GM12865 (cell line): ENCODE measurements around the gene ZHX3.

Source experiments
- DNase-seq: peaks from one replicate; pipeline ENCODE4 v3.0.0; 2010; ENCODE audit warnings: low read depth
- H3K4me3 ChIP-seq: 2 replicates; pipeline ENCODE4 v1.5.1; 2011; ENCODE audit warnings: mild to moderate bottlenecking, low read depth, low read length, control low read depth
- TF ChIP-seq, protein P1 (sequence below): IDR thresholded peaks from 2 replicates; pipeline ENCODE4 v1.5.1; 2011; ENCODE audit warnings: low read length, control low read depth, low read depth, inconsistent platforms; ENCODE audit not compliant: insufficient read depth; ENCODE audit errors: missing control alignments

ZHX3 gene

DNA sequence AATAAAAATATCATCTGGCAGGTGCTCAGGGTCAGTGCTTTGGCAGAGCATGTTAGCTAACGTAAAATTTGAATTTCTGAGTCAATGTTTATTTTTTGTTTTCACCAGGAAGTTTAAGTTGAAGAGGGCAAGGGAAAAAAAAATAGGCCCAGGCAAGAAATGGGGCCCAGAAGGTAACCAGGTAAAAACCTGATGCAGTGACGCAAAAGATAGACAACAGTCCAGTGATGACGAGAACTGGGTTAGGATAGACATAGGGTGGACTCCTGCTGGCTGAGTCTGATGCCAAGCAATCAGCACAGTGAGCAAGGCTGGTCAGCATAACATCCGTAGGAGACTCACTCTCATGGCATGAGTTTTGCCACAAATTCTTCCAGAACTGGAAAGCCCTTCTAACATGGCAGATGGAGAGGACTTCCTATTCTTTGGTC is 42.2 kb downstream of the ZHX3 start:
- DNase-seq: no peak
- TF ChIP-seq, protein P1, sequence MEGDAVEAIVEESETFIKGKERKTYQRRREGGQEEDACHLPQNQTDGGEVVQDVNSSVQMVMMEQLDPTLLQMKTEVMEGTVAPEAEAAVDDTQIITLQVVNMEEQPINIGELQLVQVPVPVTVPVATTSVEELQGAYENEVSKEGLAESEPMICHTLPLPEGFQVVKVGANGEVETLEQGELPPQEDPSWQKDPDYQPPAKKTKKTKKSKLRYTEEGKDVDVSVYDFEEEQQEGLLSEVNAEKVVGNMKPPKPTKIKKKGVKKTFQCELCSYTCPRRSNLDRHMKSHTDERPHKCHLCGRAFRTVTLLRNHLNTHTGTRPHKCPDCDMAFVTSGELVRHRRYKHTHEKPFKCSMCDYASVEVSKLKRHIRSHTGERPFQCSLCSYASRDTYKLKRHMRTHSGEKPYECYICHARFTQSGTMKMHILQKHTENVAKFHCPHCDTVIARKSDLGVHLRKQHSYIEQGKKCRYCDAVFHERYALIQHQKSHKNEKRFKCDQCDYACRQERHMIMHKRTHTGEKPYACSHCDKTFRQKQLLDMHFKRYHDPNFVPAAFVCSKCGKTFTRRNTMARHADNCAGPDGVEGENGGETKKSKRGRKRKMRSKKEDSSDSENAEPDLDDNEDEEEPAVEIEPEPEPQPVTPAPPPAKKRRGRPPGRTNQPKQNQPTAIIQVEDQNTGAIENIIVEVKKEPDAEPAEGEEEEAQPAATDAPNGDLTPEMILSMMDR: no peak
- H3K4me3 ChIP-seq: no peak overlapping the region

DNA sequence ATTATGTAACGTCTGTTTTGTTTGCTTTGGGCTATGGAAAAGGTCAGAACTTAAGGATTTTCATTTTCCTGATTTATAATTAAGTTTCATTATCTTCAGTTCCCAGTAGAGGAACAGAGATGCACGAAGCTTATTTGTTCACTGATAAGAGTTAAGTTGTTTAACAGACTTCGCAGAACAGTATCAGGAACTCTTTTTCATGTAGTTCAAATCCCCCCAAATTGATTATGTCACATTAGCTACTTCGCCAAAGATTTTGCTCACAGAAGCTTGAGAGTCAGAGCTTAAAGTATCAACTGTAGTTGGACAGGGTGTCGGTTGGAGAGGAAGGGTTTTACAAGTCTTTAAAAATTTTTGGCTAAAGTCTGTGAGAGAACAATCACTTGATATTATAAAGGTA is 43.4 kb downstream of the ZHX3 start:
- no peak overlapping the region for H3K4me3 ChIP-seq
- TF ChIP-seq, protein P1: no peak
- DNase-seq: no peak

DNA sequence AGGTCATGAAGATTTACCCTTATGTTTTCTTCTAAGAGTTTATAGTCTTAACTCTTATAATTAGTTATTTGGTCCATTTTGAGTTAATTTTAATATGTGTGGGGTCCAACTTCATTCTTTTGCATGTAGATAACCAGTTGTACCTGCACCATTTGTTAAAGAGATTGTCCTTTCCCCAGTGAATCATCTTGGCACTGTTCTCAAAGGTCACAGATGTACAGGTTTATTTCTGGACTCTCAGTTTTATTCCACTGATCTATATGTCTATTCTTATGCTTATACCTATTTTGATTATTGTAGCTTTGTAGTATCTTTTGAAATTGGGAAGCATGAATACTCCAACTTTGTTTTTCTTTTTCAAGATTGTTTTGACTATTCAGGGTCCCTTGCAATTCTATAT is 44.1 kb downstream of the ZHX3 start:
- TF ChIP-seq, protein P1: no peak
- H3K4me3 ChIP-seq: no peak overlapping the region
- DNase-seq: no peak

DNA sequence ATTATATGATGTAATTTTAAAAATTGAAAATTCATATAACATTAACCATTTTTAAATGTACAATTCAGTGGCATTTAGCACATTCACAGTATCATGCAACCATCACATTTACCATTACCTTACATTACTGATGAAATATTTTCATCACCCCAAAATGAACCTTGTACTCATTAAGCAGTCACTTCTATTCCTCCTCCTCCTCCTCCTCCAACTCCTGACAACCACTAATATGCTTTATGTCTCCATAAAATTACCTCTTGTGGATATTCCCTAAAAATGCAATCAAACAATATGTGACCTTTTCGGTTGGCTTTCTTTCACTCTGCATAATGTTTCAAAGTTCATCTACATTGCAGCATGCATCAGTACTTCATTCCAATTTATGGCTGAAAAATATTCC is 45.2 kb downstream of the ZHX3 start:
- TF ChIP-seq, protein P1: no peak
- DNase-seq: no peak
- H3K4me3 ChIP-seq: no peak overlapping the region

DNA sequence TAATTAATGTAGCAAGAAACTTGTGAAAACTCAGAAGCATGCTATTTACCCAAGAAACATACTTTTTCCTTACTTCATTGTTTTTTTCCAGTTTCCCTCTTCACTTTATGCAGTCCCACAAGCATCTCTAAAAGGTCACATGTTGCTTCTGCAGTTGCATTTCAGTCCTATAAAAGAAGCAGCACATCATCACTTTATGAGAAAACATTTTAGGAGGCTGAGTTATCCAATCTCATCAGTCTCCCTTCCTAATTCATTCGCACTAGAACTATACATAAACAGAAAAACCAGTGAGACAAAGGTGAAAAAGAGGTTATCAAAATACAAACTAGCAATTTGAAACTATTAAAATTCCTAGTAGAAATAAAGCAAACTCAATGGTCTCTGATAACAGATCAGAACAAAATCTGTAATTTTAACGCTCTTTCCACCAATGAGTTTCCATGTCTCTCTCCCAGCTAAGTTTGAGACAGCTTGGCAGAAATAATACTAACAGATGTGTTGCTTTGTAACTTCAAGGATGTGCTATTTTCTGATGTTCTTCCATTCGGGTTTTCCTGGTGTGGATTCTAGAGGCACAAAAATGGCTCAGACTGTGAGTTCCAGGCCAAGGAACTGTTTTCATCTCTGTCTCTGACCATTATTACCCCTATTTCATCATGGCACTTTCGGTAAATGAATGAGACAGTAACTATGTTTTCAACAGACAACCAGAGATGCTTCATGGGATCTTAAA is 48.4 kb downstream of the ZHX3 start:
- no peak for DNase-seq
- no peak overlapping the region for H3K4me3 ChIP-seq

DNA sequence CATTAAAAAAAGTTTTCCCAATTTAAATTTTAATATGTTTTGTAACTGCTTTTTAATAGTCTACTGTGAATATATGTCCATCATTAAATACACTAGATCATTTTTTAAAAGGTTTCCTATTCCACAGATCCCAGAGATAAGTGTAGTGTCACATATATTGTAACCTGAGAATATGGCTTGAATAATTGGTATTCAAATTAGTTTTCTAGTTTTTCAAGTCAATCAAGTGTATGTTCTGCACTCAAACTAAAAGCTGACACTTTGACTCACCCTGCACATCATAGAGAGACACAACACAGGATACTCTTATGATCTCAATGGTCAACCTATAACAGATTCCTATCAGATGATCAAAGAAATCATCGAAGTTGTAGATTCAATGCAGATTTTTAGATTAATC is 49.1 kb downstream of the ZHX3 start:
- no peak for DNase-seq
- H3K4me3 ChIP-seq: no peak overlapping the region
- TF ChIP-seq, protein P1: no peak

More for the DNA sequence above, 48.4 kb downstream of the ZHX3 start:
- TF ChIP-seq, protein P1: no peak

DNA sequence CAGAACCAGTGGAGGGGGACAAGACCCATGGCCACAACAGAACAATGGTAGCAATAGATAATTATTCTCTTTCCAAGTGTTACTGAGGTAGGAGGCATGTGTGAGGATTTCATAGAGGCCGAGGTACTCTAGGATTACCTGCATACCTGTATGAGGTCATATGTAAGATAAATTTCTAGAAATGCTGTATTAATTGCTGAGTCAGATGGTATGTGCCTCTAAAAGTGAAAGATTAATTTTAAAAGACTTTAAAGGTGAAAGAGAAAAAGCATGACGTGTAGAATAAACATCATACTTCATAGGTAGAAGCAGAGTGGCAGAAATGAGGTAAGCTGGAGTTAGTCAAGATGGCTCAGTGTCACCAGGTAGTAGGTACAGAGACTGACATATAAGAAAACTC is 51.6 kb downstream of the ZHX3 start:
- no peak overlapping the region for H3K4me3 ChIP-seq
- DNase-seq: no peak
- TF ChIP-seq, protein P1: no peak
